HG02970 (cell line): ENCODE data around the gene TYRP1.

ENCODE experiments used
- ATAC-seq: cut with Tn5 transposase; IDR thresholded peaks from one replicate; pipeline ENCODE4 v1.9.1; 2021; ENCODE audit warnings: mild to moderate bottlenecking, moderate library complexity, moderate number of reproducible peaks; ENCODE audit not compliant: unreplicated experiment, low FRiP score

The TYRP1 gene

DNA sequence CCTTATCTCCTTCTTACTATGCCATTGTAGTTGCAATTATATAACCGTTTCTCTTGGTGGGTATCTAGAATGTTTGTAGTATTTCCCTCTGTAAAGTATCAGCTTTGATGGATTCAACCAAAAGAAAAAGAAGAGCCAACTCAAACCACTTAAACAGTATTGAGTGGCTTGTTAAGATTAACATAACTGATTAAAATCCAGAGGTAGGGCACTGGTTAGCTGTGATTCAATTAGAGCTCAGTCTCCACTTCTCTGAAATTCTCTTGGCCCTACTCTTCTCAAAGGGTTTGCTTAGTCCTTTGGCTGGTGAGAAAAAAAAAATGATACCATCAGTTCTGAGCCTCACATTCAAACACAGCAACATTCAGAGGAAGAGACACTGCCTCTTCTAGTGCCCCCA is 37.0 kb downstream of the TYRP1 start:
- no peak for ATAC-seq

DNA sequence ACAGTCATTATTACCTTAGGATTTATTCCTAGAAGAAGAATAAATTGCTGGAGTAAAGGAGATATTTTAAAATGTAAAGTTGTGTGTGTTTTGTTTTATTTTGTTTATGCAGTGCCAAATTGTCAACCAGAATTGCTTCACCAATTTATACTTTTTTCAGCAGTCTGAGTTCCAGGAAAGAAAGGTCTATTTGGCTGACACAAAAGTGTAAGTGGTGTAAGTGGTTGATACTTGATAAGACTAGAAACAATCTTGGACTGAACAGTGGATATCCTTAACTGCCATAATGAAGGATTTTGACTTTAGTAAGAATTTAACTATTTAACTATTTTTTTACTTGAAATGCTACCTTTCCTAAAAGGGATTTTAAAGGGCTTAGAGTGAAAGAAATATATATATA is 37.7 kb downstream of the TYRP1 start:
- no peak for ATAC-seq

DNA sequence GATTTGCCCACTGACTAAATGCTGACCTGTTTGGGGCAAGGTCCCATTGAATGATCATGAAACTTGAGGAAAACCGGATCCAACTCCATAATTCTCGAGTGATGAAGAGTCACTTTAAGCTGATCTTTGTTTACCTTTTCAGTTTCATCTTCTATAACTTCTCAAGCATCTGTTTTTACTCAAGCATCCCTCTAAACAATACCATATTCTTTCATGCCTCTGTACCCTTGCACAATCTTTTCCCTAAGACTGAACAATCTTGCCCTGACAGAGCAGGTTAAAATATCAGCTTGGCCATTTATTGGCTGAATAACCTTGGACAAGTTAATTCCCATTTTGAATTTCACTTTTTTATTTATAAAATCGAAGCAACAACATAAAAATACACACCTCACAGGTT is 39.8 kb downstream of the TYRP1 start:
- no peak for ATAC-seq

DNA sequence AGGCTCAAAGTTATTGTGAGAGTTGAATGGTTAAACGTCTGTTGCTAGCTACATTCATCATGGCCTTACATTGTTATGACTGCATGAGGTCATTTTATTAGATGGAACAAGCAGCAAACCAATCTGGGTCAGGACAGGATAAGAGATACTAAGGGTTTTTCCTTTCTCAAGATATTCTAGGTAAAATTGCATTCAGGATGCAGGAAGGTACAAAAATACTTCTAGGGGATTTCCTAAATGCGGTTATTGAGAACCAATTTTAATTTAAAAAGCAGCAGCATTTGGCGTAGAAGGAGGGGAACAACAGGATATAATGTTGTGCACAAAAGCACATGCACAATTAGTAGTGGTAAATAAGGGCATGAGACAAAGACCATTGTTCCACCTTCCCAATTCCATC is 42.5 kb downstream of the TYRP1 start:
- ATAC-seq: no peak

DNA sequence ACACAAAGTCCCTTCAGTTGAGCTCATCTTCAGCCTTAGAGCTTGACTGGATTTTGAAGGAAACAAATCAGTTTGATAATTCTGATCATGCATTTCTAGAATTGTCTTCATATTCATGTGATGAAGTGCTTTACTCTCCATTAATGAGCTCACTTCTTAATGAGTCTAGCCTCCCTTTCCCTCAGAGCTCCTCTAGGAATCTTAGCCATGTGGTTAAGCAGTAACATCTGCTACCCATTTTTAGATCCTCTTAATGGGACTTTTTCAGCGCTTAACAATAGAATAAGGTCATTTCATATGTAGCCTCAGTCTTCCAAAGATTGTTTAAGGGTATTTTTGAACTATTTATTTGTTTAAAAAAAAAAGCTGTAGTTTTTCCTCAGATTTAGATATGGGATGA is 44.7 kb downstream of the TYRP1 start:
- ATAC-seq: no peak

DNA sequence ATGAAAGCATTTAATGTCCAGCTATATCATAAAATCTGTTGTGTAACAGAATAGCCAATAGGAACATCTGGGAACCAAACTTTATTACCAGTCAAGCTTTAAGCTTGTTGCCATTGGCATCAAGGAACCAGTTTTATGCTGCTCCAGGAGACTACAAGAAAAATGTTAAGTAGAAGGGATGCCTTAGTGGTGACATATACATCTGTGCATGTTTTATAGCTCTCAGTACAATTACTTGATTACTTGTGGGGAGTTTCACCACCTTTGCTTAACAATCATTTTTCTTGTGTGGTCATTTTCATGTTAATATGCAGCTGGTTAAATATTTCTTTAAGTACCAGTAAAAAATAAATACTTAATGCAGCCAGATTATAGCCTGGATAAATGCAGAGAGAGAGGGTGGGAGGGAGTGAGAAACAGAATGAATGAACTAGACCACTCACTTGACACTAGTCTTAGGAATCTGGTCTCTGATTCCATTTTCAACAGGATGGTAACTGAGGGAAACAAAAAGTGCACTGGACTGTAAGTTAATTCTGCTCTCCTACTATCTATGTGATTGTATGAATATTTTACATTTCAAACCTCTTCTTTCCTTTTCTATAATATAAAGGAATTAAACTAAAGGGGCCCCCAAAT is 45.9 kb downstream of the TYRP1 start:
- no peak for ATAC-seq

DNA sequence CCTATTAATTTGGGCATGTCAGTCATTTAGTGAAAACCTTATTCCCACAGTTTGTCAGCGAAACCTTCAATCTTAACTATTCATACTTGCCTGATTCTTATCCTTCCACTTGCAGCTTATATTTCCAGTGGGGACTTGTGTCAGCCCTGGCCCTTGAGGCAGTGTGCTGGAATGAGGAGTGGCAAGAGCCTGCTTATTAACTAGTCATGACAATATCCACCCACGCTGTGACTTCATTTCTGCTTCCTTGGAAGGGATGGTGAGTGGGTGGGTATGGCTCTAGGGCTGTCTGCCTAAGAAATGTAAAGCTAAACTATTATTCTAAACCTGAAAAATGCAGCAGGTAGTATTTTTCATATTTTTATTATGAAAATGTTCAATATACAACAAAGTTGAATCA is 47.7 kb downstream of the TYRP1 start:
- no peak for ATAC-seq

DNA sequence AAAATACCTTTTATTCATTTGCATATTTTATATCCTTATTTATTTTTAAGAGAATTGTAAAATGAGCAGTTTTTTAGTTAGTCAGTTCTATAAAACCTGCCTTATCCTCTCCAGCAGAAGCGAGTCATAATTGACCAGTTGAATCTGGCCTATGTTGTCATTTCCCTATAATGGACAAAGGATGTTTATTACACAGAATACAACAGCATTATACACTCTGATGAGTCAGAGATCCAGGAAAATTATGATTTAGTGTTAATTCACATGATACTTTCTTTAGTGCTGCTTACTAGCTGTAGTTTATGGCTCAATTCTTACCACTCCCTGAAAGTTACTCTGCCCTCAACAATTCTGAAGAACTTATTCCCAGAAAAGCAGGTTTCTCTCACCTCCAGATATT is 54.8 kb downstream of the TYRP1 start:
- ATAC-seq: no peak

DNA sequence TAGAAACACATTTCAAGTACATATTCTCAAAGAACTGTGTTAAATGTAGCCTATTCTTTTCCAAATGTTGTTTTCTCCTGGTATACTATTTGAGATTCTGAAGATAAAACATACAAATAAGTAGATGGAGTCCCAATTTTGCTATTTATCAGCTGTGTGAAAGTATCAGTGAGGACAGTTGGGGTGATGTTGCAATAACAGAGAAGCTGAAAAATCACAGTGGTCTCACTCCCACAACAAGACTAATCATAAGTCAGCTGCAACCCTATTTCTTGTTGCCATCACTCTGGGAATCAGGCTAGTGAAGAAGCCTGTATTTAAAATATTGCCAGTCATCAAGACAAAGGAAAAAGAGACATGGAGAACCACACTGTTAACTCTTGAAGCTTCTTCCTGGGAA is 55.8 kb downstream of the TYRP1 start:
- no peak for ATAC-seq

DNA sequence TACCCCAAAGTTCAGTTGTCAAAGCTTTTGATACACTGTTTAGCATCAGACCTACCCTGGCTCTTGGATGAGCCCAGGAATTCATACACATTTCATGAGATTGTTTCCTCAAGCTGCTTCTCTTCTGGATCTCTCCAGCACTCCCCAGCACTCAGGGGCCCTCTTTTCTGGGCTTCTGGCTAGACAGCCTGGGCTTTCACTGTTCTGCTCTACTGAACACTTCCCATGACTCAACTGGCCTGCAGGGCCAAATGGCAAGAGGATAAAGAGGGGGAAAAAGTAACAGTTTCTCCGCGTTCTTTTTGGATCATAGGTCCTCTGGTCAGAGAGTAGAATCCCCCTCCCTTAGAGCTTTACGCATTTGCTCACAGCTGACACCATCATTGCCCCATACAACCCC is 60.7 kb downstream of the TYRP1 start:
- ATAC-seq: no peak

DNA sequence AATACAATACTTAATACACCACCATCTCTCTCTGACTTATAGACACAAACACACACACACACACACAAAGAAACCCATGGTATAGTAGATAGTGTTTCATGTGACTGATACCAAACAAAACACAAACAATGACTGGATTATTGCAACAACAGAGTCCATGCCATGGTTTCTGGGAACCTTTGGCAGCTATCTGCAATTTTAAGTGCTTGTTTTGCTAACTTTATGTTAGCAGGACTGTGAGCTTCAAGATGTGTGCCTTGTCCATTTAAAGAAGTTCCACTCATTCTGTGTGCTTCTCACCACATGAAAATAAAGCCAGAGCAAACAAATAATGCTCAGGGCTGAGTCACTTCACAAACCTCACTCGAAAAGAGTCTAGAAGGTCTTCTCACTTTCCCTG is 66.6 kb downstream of the TYRP1 start:
- ATAC-seq: no peak
